Mucosa of descending colon (tissue), 3 donors: ENCODE results near the gene ABCB7. TPM values are rescaled to one million over a fixed set of nuclear protein-coding genes. Genes with fewer than 3 reads are reported as not detected.
"Not testable (repeated sequence)": the region's sequence is repeated elsewhere in the genome, so short reads cannot be mapped to it uniquely, and the experiment has no call there.

Source experiments
- ATAC-seq: fragments of 200-7000 bp; cut with Tn5 transposase; one replicate; pipeline ENCODE4 v1.9.1; 2020; ENCODE audit warnings: mild to moderate bottlenecking, moderate library complexity
- DNase-seq, 3 donors: peaks; one replicate each; pipeline ENCODE4 v3.0.0-alpha.2; 2020
- H3K36me3 ChIP-seq: fragments of 200-600 bp; one replicate; pipeline ENCODE4 v1.8.0; 2021; ENCODE audit warnings: low read depth, mild to moderate bottlenecking
- H3K4me1 ChIP-seq: fragments of 200-600 bp; one replicate; pipeline ENCODE4 v1.8.0; 2021; ENCODE audit warnings: low read depth, mild to moderate bottlenecking
- H3K4me3 ChIP-seq: fragments of 200-600 bp; one replicate; pipeline ENCODE4 v1.8.0; 2021; ENCODE audit warnings: mild to moderate bottlenecking
- H3K9me3 ChIP-seq: fragments of 200-600 bp; one replicate; pipeline ENCODE4 v1.8.0; 2021; ENCODE audit warnings: mild to moderate bottlenecking
- intact Hi-C, 2 donors: fragments of 100-400 bp; cut with DNase I in 1 of 2; cut with micrococcal nuclease in 1 of 2; formaldehyde crosslinking; loops; one replicate each; pipeline versions ENCODE4 v1.11.0 to v1.11.1; 2022; cut with DNase I, micrococcal nuclease
- long read RNA-seq, 2 donors: library from polyadenylated mRNA; unstranded; transcript quantifications; one replicate each; pipeline ENCODE4 v2.0.0, GENCODE V29; 2019 to 2021
- total RNA-seq, 3 donors: library from RNA; stranded (reverse); fragmentation: NEBNext Ultra II Directional in 2 of 3; extraction: Animal tissue kit (Norgen Biotek cat#: 25700) in 2 of 3; gene quantifications; one replicate each; pipeline versions ENCODE4 v1.2.1 to v1.2.4, GENCODE V29; 2021 to 2023
- TF ChIP-seq, protein P1 (sequence below): fragments of 200-600 bp; IDR thresholded peaks from one replicate; pipeline ENCODE4 v1.8.0; 2022; ENCODE audit warnings: antibody characterized with exemption, mild to moderate bottlenecking
- donor health status: DM: no; HTN: no; CAD: no; lungs with moderate emphysema.
- donor health status: DM: no; HTN: no; CAD: no.
- donor health status: DM: no; HTN: yes; CAD: no.

The ABCB7 gene
- total RNA-seq = 10 to 100 TPM; 27.4 to 29.7 (median 27.4) TPM
- long read RNA-seq, donor 1, full-length matches to known transcripts = 11 of 16 reads
- long read RNA-seq, donor 1, partial matches to known transcripts = 3 of 16 reads
- long read RNA-seq, donor 1, other reads (novel, unspliced or antisense) = 2 of 16 reads
- long read RNA-seq, donor 2, full-length matches to known transcripts = 16 of 19 reads
- long read RNA-seq, donor 2, partial matches to known transcripts = 3 of 19 reads
- long read RNA-seq, donor 2, other reads (novel, unspliced or antisense) = 0 of 19 reads

DNA sequence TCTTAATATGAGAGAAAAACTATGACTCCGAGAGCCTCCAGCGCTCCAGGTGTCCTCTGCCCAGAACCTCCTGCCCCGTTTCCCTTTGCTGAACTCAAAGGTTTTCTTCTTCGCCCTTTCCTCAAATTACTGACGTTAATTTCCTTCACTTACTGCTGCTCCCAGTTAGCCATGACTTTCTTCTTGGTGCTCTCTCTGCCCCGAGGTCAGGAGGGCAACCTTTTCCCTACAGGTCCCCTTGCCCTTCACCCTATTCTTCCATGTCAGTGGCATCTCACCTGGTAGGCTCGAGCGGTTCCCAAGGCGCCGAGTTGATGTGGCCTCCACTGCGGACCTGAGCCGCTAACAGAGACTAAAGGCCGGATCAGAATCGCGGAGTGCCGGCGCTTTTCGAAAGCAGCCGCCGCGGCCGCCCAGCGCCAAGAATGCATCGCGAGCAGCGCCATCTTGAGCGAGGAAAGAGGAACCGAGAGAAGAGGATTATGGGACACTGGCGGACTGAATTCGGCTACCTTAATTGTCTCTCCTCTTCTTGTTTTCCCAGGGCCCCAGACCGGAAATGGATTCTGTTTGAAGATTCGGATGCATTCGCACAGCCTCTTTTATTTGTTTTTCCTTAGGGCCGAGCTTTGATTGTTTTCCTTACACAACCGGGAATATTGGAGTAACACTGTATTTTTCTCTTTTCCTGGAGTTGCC is at the start of gene ABCB7:
TSS of gene ABCB7 (minus strand) at position 457 of the 699 bp plus-strand sequence. CDS start at position 446, 11 bp downstream.
- no peaks in the 10 kb centered on the region for H3K36me3 ChIP-seq
- DNase-seq = peak; percentile 64 to 79 (median 64)
- peak within 1 kb of the TSS; percentile 22 for H3K4me3 ChIP-seq
- H3K9me3 ChIP-seq = no peaks in the 10 kb centered on the region
- no peaks in the 10 kb centered on the region for H3K4me1 ChIP-seq
- TF ChIP-seq, protein P1, sequence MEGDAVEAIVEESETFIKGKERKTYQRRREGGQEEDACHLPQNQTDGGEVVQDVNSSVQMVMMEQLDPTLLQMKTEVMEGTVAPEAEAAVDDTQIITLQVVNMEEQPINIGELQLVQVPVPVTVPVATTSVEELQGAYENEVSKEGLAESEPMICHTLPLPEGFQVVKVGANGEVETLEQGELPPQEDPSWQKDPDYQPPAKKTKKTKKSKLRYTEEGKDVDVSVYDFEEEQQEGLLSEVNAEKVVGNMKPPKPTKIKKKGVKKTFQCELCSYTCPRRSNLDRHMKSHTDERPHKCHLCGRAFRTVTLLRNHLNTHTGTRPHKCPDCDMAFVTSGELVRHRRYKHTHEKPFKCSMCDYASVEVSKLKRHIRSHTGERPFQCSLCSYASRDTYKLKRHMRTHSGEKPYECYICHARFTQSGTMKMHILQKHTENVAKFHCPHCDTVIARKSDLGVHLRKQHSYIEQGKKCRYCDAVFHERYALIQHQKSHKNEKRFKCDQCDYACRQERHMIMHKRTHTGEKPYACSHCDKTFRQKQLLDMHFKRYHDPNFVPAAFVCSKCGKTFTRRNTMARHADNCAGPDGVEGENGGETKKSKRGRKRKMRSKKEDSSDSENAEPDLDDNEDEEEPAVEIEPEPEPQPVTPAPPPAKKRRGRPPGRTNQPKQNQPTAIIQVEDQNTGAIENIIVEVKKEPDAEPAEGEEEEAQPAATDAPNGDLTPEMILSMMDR = no peak
- intact Hi-C loops = no loop called here
- peak; percentile 96 for ATAC-seq

DNA sequence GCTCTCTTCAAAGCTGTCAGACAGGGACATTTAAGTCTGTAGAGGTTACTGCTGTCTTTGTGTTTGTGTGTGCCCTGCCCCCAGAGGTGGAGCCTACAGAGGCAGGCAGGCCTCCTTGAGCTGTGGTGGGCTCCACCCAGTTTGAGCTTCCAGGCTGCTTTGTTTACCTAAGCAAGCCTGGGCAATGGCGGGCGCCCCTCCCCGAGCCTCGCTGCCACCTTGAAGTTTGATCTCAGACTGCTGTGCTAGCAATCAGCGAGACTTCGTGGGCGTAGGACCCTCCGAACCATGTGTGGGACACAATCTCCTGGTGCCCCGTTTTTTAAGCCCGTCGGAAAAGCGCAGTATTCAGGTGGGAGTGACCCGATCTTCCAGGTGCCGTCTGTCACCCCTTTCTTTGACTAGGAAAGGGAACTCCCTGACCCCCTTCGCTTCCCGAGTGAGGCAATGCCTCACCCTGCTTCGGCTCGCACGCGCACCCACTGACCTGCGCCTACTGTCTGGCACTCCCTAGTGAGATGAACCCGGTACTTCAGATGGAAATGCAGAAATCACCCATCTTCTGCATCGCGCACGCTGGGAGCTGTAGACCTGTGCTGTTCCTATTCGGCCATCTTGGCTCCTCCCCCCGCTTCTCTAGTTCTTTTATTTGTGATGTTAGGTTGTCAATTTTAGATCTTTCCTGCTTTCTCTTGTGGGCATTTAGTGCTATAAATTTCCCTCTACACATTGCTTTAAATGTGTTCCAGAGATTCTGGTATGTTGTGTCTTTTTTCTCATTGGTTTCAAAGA is 32.5 kb upstream of the ABCB7 start:
- ATAC-seq, intact Hi-C loops, H3K4me3 ChIP-seq, H3K4me1 ChIP-seq, H3K36me3 ChIP-seq, H3K9me3 ChIP-seq: not testable (repeated sequence)
- peak in 2 of 3 donors; percentile 6 to 22 for DNase-seq

DNA sequence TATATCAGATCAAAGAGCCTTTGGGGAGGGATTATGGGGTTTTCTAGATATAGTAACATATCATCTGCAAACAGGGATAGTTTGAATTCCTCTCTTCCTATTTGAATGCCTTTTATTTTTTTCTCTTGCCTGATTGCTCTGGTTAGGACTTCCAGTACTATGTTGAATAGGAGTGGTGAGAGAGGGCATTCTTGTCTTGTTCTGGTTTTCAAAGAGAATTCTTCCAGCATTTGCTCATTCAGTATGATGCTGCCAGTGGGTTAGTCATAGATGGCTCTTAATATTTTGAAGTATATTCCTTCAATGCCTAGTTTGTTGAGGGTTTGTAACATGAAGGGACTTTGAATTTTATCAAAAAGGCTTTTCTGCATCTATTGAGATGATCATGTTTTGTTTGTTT is 25.6 kb upstream of the ABCB7 start:
- TF ChIP-seq, protein P1 = no peak
- ATAC-seq (no peak), DNase-seq (no peak)
- Histone ChIP-seq H3K36me3 (no peaks in the 10 kb centered on the region), H3K9me3 (no peaks in the 10 kb centered on the region), H3K4me3 (no peak overlapping the region), H3K4me1 (no peaks in the 10 kb centered on the region)
- intact Hi-C loops = no loop called here

DNA sequence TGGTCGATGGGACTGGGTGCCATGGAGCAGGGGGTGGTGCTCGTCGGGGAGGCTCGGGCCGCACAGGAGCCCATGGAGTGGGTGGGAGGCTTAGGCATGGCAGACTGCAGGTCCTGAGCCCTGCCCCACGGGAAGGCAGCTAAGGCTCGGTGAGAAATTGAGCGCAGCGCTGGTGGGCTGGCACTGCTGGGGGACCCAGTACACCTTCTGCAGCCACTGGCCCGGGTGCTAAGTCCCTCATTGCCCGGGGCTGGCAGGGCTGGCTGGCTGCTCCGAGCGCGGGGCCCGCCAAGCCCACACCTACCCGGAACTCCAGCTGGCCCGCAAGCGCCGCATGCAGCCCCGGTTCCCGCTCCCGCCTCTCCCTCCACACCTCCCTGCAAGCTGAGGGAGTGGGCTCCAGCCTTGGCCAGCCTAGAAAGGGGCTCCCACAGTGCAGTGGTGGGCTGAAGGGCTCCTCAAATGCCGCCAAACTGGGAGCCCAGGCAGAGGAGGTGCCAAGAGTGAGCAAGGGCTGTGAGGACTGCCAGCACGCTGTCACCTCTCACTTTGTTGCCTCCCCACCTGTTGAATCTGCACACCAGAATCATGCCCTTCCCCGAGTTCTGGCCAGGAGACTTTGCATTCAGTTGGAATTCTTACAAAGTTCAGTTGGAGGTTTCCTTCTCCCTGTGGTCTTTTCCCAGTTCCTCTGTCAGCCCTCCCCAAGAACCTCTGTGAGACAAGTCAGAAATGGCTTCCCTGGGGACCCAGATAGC is 23.6 kb upstream of the ABCB7 start:
- H3K4me1 ChIP-seq, H3K36me3 ChIP-seq, H3K9me3 ChIP-seq, intact Hi-C loops, DNase-seq, ATAC-seq, H3K4me3 ChIP-seq: not testable (repeated sequence)

DNA sequence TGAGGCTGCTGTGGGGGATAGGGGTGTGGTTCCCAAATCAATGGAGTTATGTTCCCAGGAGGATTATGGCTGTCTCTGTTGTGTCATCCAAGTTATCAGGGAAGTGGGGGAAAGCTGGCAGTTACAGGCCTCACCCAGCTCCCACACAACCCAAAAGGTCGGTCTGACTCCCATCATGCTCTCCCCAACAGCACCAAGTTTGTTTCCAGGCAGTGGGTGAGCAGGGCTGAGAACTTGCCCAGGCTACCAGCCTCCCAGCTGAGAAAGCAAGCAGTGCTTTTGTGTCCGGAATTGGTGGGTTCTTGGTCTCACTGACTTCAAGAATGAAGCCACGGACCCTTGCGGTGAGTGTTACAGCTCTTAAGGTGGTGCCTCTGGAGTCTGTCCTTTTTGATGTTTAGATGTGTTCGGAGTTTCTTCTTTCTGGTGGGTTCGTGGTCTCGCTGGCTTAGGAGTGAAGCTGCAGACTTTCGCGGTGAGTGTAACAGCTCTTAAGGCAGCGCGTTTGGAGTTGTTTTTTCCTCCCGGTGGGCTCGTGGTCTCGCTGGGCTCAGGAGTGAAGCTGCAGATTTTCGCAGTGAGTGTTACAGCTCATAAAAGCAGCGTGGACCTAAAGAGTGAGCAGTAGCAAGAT is 16.3 kb upstream of the ABCB7 start:
- H3K9me3 ChIP-seq, ATAC-seq, H3K36me3 ChIP-seq, intact Hi-C loops, H3K4me1 ChIP-seq, DNase-seq, H3K4me3 ChIP-seq: not testable (repeated sequence)

DNA sequence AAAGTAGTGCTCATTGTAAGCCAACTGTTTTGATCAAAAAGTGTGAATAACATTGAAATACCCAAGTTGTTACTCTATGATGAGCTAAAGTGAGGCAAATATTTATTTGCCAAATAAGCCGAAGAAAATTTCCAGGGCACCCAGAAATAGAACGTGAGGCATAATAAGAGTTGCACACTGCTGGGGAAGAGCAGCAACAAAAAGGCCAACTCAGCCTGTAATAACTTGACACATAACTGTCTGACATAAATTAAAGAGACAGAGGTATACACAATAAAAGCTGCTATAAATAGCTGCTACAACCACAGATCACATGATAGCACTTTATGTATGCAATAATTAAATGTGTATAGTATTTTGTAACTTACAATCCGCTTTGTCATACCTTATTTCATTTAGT is 2.0 kb upstream of the ABCB7 start:
- Histone ChIP-seq H3K4me1 (no peaks in the 10 kb centered on the region), H3K36me3 (no peaks in the 10 kb centered on the region), H3K4me3 (no peak overlapping the region), H3K9me3 (no peaks in the 10 kb centered on the region)
- intact Hi-C loops = no loop called here
- ATAC-seq (no peak), DNase-seq (no peak)
- TF ChIP-seq, protein P1 = no peak
